NOMO-1 (cell line): ENCODE results near the gene BRWD1.
"Not testable (repeated sequence)": the region's sequence is repeated elsewhere in the genome, so short reads cannot be mapped to it uniquely, and the experiment has no call there.

Experiments
- DNase-seq, 2 experiments: peaks; one replicate each; lab custom pipeline; 2025; ENCODE audit not compliant: unreplicated experiment in 2 of 2; lab: John Stamatoyannopoulos, UW

BRWD1 gene

DNA sequence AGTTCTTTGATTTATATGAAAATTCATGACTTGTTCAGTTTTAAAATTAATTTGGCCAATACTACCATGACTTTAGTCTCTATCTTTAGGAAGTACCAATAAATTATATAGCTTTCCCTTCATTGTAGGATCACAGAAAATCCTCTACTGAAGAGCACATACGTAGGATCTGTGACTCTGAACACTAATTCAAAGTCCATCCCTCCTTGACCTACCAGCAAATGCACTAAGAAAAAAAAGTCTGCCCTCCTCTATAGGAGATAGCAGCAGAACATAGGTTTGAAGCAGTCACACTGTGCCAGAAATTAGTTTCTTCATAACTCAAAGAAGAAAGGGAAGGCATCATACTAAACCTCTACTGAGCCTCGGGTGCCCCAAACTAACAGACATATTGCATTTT, 16.5 kb downstream of the BRWD1 start:
- no peak for DNase-seq

DNA sequence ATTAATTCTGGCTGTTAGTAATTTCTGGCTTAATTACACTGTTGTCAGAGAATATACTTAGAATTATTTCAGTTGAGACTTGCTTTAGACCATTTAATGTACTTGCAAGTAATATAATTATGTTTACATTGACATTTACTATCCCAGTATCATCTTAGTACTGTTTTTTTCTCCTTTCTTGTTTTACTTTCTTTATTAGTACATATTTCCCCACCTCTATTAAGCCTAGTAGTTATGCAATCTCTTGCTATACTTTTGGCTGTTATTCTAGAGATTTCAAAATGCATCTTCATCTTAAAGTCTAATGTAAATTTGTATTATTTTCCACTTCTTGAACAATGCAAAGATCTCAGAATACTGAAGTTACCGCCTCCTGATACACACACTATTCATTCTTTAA, 24.4 kb downstream of the BRWD1 start:
- no peak for DNase-seq

- no peak for DNase-seq
Measured at GRCh38 chr21:39282911-39283310, 30.5 kb downstream of the BRWD1 start.

GRCh38 chr21:39281853-39282252, 31.6 kb downstream of the BRWD1 start:
- DNase-seq, result no peak

- no peak for DNase-seq
Measured at GRCh38 chr21:39281207-39281606, 32.2 kb downstream of the BRWD1 start.

- DNase-seq, result no peak
Measured at GRCh38 chr21:39269620-39270019, 43.8 kb downstream of the BRWD1 start.

DNA sequence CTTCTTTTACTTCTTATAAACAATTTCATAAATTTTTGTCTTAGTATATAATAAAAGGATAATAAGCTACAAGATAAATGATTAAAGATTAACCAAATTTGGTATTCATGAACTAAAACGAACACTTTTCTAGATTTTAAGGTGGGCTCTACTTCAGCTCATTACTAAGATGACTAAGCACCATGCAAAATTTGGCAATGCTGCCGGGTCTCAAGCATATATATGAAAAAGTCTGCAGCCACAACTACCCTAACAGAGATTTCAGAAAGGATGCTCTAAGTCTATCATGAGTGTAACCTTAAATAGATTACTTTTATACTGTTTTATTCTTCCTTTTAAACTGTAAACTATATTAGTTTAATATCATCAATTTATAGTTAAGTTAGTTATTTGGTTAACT, 47.8 kb downstream of the BRWD1 start:
- DNase-seq, result no peak

GRCh38 chr21:39263372-39263771, 50.1 kb downstream of the BRWD1 start:
- DNase-seq, result no peak

DNA sequence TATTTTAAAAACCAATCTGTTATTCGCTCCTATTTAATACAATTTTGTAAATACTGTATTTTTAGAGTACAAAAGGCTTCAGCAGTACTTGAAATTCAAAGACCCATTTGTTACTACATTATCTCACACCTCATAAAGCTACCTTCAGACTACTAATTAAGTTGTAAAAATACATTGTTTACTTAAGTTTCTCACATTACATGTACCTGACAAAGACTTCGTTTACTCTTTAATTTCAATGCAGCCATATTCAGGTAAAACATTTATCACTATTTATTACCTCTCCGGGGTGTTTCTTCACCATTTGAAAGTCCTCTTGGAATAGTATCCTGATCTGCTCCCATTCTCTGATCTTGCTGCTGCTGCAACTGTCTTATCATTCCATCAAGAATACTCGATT, 55.2 kb downstream of the BRWD1 start:
- DNase-seq, result no peak

DNA sequence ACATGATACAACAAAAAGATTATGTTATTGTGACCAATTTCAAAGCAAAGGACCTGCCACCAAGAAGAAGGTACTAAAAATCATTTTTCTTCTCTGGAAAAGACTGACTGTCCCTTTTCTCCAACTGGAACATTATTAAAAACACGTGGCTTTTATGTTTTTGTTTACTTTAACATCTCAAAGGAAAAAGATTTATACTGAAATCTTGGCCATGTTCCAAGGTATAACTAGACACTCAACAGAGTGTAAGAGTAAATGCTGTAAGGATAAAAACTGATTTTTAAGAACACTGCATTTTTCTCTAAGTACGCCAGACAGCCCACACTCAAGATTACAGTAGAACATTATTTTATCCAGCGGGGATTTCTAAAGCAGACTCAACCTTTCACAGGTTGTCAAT, 62.1 kb downstream of the BRWD1 start:
- no peak for DNase-seq

GRCh38 chr21:39238275-39238674, 75.2 kb downstream of the BRWD1 start:
- no peak for DNase-seq

DNA sequence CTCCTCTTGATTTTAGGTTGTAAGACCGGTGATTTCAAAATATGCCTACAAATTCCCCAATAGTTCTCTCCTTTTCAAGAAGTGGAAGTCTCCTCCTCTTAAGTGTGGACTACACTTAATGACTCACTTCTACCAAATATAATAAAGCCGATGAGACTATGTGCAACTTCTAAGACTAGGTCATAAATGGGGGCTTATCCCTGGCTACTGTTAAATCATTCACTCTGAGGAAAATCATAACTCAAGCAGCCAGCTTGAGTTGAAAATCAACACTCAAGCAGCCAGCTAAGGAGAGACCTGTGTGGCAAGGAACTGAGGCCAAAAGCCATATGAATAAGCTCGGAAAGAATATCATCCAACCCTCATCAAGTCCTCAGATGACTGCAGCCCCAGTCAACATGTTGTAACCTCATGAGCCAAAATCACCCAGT, 80.6 kb downstream of the BRWD1 start:
- peak in 1 of 2 experiments; percentile 7 for DNase-seq

GRCh38 chr21:39224930-39225329, 88.5 kb downstream of the BRWD1 start:
- no peak for DNase-seq

DNA sequence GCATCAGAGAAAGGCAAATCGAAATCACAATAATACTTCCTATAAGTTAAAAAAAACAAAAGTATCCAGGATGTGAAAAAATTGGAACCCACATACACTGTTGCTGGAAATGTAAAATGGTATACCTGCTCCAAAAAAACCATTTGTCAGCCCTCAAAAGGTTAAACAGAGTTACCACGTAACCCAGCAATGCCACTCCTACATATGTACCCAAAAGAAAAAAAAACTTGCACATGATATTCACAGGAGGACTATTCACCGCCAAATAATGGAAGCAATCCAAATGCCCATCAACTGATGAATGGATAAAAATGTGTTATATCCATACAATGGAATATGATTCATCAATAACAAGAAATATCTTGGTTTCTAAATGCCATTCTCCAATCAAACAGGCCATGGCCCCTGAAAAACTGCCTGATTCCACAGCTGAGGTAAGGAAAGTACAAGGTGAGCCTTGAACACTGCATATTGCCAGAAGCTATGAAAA, 91.4 kb downstream of the BRWD1 start:
- no peak for DNase-seq

GRCh38 chr21:39221282-39221996, 92.0 kb downstream of the BRWD1 start:
- no peak for DNase-seq

DNA sequence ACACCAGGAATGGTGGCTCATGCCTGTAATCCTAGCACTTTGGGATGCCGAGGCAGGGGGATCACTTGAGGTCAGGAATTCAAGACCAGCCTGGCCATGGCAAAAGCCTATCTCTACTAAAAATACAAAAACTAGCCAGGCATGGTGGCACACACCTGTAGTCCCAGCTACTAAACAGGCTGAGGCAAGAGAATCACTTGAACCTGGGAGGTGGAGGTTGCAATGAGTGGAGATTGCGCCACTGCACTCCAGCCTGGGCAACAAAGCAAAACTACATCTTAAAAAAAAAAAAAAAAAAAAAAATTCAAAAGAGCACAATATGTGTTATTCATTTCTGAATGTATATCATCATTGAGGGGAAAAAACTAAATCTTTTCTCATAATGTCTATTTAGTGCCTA, 92.6 kb downstream of the BRWD1 start:
- not testable (repeated sequence) for DNase-seq

DNA sequence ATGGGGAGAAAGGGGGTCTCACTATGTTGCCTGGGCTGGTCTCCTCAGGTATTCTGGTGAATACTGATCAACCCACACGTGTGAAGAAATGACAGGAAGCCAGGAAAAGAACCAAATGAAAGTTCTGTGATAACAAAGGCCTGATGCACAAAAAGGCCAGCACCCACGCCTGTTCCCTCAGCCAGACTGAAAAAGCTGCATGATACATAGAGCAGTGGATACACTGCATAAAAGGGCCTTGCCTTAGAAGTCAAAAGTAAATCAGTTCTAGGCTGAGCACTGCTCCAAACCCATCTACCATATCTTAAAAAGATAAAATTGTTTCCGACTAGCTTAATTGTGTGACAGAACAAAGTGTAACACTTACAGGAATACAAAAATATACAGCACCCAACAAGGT, 93.3 kb downstream of the BRWD1 start:
- DNase-seq, result no peak

- no peak for DNase-seq
Measured at GRCh38 chr21:39218082-39218409, 95.4 kb downstream of the BRWD1 start.

- DNase-seq, result no peak
Measured at GRCh38 chr21:39217356-39218081, 95.9 kb downstream of the BRWD1 start.

- DNase-seq, result no peak
Measured at GRCh38 chr21:39216290-39216689, 97.1 kb downstream of the BRWD1 start.

DNA sequence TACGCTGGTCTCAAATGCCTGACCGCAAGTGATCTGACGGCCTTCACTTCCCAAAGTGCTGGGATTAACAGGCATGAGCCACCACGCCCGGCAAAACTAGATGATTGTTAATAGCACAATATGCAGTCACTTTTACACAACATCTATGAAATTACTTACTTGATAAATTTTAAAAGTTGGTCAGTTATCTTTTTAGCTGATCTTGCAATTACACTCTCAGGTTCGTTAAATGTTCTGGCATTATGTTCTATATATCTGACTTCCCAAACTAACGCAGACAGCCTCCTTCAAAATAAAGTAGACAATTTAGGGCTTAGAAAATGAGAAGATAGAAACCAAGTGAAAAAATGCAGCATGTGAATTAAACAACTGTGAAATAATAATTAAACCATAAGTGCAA, 98.4 kb downstream of the BRWD1 start:
- DNase-seq, result no peak

DNA sequence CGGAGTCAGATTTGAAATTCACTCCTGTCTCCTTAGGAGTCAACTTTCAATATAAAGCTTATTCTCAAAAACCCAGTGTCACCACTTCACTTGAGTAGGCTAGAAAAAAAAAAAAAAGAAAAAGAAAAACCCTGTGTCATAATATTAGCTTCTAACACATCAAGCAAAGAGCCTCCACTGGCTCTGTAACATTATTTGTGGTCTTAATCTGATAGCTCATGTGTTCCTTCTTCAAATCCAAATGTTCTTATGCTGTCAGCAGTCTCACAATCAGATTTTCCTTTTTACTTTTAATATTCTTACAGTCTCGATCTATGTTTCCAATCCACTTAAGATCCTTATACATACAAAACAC, 104.1 kb downstream of the BRWD1 start:
- no peak for DNase-seq
